ENCODE results near the gene CFAP58. TPM values are rescaled to one million over a fixed set of nuclear protein-coding genes. Genes with fewer than 3 reads are reported as not detected.

CFAP58 gene
- total RNA-seq, 2 donors from 2014 or later: 0.68 to 0.97 TPM

GRCh38 chr10:104359811-104360210 is 6.2 kb downstream of the CFAP58 start:
- H3K4me3 ChIP-seq (ENCODE audit: low read length): no peak overlapping the region
- 85 to 89% methylated on average over 1 to 2 of the region's 2 CpGs for whole genome bisulfite sequencing, 2 experiments (ENCODE audit: insufficient coverage in 1 of 2, insufficient read length in 1 of 2)
- no peak overlapping the region for H3K27ac ChIP-seq (ENCODE audit: low read depth, low read length)
- Mint-ChIP-seq H3K4me3 (no peak overlapping the region), H3K4me1 (no peaks in the 10 kb centered on the region), H3K27ac (no peak overlapping the region), H3K36me3 (ENCODE audit: low read depth) (no peaks in the 10 kb centered on the region), H3K27me3 (ENCODE audit: insufficient read depth) (peaks cover 7% of the 10 kb centered on the region), H3K9me3 (peaks cover 8% of the 10 kb centered on the region)
- no peaks in the 10 kb centered on the region for H3K36me3 ChIP-seq (ENCODE audit: control insufficient read depth, insufficient read depth, low read length)
- H3K9me3 ChIP-seq (ENCODE audit: control insufficient read depth, low read length): peaks cover 4% of the 10 kb centered on the region
- no peak for DNase-seq
- H3K27me3 ChIP-seq (ENCODE audit: control insufficient read depth, insufficient read depth, low read length, poor library complexity, severe bottlenecking): peaks cover 14% of the 10 kb centered on the region
- no peak overlapping the region for H3K9ac ChIP-seq (ENCODE audit: extremely low read depth, low read length, poor library complexity, severe bottlenecking)
- no peak for TF ChIP-seq CTCF (conservative IDR thresholded peaks at IDR 0.05)
- no peaks in the 10 kb centered on the region for H3K4me1 ChIP-seq (ENCODE audit: control insufficient read depth, insufficient read depth, low read length)

GRCh38 chr10:104367904-104368303 is 14.3 kb downstream of the CFAP58 start:
- TF ChIP-seq CTCF (conservative IDR thresholded peaks at IDR 0.05): no peak
- Histone ChIP-seq H3K36me3 (ENCODE audit: control insufficient read depth, insufficient read depth, low read length) (no peaks in the 10 kb centered on the region), H3K9me3 (ENCODE audit: control insufficient read depth, low read length) (peaks cover 9% of the 10 kb centered on the region), H3K4me1 (ENCODE audit: control insufficient read depth, insufficient read depth, low read length) (no peaks in the 10 kb centered on the region), H3K27me3 (ENCODE audit: control insufficient read depth, insufficient read depth, low read length, poor library complexity, severe bottlenecking) (no peaks in the 10 kb centered on the region), H3K27ac (ENCODE audit: low read depth, low read length) (no peak overlapping the region), H3K9ac (ENCODE audit: extremely low read depth, low read length, poor library complexity, severe bottlenecking) (no peak overlapping the region), H3K4me3 (ENCODE audit: low read length) (no peak overlapping the region)
- Mint-ChIP-seq H3K27ac (no peak overlapping the region), H3K9me3 (peaks cover 15% of the 10 kb centered on the region), H3K4me1 (peaks cover 11% of the 10 kb centered on the region), H3K4me3 (no peak overlapping the region), H3K27me3 (ENCODE audit: insufficient read depth) (peaks cover 7% of the 10 kb centered on the region), H3K36me3 (ENCODE audit: low read depth) (no peaks in the 10 kb centered on the region)
- no peak for DNase-seq
- WGBS, 2 experiments (ENCODE audit: insufficient coverage in 1 of 2, insufficient read length in 1 of 2): 84 to 85% methylated on average over 6 to 8 of the region's 8 CpGs

GRCh38 chr10:104368381-104368780 is 14.7 kb downstream of the CFAP58 start:
- Mint-ChIP-seq H3K4me1 (peaks cover 11% of the 10 kb centered on the region), H3K9me3 (peaks cover 15% of the 10 kb centered on the region)

More at GRCh38 chr10:104368381-104368780, 14.7 kb downstream of the CFAP58 start:
- Mint-ChIP-seq H3K27ac (no peak overlapping the region), H3K36me3 (ENCODE audit: low read depth) (no peaks in the 10 kb centered on the region), H3K27me3 (ENCODE audit: insufficient read depth) (peaks cover 6% of the 10 kb centered on the region), H3K4me3 (no peak overlapping the region)
- peaks cover 9% of the 10 kb centered on the region for H3K9me3 ChIP-seq (ENCODE audit: control insufficient read depth, low read length)
- no peaks in the 10 kb centered on the region for H3K36me3 ChIP-seq (ENCODE audit: control insufficient read depth, insufficient read depth, low read length)
- no peaks in the 10 kb centered on the region for H3K4me1 ChIP-seq (ENCODE audit: control insufficient read depth, insufficient read depth, low read length)
- no peaks in the 10 kb centered on the region for H3K27me3 ChIP-seq (ENCODE audit: control insufficient read depth, insufficient read depth, low read length, poor library complexity, severe bottlenecking)
- H3K9ac ChIP-seq (ENCODE audit: extremely low read depth, low read length, poor library complexity, severe bottlenecking): no peak overlapping the region
- no peak overlapping the region for H3K27ac ChIP-seq (ENCODE audit: low read depth, low read length)
- DNase-seq: no peak
- no peak for TF ChIP-seq CTCF (conservative IDR thresholded peaks at IDR 0.05)
- no peak overlapping the region for H3K4me3 ChIP-seq (ENCODE audit: low read length)
- WGBS, 2 experiments (ENCODE audit: insufficient coverage in 1 of 2, insufficient read length in 1 of 2): 74 to 75% methylated on average over 2 of the region's 2 CpGs
